ENCODE data around the gene HOXD8.

Gene HOXD8

DNA sequence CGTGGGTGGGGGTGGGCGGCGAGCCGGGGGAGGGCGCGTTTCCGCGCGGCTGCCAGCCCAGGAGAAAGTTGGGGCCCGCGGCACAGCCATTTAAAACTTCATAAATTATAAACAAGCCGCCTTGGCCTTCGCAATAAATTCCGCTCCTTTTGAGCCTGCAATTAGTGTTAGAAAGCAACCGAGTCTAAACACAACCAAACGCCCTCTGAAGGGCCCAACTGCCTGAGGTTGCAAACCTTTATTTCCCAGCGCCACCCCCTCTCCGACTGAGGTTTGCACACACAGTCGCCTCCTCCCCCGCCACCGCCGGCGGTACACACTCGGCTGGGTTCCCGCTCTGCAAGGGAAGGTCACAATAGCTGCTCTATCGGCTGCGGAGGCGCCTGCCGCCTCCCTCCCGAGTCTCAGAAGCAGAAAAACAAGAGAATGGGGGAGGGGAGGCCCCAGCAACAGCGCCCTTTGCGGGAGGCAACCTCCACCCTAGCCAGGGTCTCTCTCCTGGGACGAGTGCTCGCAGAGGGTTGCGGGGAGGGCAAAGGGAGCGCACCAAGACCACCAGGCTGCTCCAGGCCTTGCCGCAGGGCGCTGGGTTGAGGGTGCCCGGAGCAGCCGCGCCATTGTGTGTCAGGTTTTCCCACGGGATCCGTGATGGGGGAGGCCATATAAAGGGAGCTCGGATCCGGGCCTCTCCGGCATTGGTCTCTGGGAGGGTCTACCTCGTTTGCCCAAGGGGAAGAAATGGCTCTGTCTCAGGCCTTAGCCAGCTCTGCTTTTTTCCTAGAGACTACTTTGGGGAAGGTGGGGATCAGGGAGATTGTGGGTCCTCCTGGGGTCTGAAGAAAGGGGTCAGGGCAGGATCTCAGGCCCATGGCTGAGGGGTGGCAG, 45.6 kb downstream of the HOXD8 start:
- DNase-seq = no peak

DNA sequence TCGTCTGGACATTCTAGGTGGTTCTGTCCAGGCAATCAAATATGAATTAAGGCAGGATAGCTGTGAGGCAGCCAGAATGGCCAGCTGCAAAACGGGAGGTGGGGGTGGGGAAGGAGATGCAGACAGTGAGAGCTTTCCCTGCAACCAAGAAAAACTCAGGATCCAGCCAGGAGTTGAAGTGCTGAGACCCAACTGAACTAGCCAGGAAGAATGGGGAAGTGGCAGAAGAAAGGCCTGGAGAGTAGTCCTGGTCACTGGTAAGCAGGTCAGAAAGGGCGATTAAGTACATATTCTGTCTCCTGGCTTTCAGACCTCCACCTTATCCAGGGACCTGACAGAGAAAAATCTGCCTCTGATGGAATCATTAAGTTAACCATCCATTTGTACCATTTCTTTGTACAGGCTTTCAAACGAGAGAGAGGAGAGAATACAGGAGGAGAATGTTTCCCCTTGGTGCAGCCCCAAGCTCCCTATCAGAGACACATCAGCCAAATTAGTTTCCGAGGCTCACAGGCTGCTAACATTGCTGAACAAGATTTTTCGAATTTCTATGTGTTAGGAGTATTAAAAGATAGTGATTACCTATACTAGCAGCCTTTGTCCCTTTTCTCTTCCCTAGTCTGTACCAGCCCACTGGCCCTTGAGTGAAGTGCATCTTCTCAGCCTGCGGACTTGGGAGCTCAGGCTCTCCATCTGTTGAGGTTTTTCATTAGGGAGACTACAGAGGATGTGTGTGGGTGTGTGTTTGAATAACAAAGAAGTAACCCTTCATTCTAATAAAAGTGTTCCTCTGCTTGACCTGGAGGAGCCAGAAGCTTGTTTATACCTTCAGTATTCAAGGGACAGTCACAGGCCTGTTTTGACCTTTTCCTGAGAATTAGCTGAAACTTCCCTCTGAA, 46.5 kb downstream of the HOXD8 start:
- no peak for DNase-seq

DNA sequence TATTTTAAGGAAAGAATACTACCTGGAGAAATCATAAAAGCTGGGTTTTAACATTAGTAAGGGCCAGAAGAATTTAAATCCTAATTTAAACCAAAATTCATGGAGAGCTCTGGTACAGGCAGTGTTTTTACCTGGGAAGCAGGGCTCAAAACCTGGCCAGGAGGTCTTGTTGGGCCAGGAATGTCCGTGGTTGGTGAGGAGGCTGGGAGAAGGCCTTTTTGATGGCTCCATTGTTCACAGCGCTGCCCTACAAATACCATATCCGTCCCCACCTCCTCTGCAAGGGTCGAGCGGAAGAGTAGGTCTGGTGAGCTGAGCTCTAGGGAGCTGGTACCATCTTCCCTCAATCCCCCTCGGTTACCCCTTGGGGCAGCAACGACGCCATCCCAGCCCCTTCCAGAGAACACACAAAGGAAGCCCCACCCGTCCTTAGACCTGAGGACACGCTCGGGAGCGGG, 48.1 kb downstream of the HOXD8 start:
- no peak for DNase-seq

DNA sequence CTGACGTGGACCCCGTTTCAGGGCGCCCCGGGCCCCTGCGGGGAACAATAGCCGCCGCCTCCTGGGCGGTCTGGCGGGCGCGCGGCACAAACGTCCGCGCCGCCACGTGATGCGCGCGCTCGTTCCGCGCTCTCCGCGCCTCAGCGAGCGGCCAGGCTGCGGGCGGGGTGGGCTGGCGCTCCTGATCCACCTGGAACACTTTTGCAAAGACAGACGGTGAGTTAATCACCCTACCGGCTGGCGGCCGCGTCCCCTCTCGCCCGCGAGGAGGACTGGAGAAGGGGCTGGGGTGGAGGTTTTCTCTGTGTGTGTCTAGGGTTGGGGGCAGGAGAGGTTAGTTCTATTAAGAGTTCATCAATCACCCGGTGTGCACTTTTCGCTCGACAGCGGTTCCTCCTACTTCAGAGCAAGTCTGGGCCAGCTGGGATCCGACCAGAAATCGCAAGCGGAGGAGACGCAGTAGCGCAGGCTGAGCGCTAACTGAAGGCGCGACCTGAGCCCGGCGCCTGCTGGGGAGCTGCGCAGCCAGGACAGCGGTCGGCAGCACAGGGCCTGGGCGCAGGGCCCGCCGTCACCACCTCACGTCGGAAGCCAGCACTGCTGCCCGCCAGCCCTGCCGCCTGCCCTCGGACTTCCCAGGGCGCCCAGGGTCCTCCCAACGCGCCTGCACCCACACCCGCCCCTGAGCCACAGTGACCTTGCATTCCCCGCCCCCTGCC, 48.7 kb downstream of the HOXD8 start:
- no peak for DNase-seq

DNA sequence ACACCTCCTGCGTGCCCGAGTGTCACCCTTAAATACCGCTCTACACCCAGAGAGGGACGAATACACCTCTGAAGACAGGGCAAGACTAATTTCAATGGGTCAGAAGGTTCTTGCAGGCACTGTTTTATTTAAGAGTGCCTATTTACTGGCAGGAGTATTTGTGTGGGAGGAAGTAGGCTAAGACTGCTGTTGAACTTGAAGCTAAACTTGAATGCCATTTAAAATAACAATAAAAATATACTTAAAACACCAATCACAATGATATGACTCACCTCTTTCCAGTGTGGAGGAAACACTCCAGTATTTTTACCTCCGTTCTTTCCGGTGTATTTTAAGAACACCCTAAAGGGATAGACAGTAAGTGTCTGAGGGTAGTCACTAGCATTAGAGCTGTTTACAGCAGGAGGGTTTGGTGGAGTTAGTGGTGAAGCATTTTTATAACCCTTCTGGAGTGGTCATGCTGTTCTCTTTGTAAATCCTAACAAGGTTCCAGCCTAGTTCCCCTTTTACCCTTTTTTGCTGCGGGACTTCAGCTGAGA, 49.3 kb downstream of the HOXD8 start:
- no peak for DNase-seq

DNA sequence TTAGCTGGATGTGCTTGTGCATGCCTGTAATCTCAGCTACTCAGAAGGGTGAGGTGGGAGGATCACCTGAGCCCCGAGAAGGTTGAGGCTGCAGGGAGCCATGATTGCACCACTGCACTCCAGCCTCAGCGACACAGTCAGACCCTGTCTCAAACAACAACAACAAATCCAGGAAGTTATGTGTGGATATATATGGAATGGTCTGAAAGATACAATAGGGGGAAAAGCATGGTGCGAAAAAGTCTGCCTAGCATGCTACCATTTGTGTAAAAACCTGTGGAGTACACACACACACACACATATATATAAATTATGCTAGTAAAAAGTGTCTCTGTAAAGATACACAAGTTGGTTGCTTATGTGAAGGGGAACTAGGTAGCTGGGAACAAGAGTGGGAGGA, 52.0 kb downstream of the HOXD8 start:
- DNase-seq = no peak
